GM23248 (cell line): ENCODE measurements around the gene TAB3. TPM values are rescaled to one million over a fixed set of nuclear protein-coding genes. Genes with fewer than 3 reads are reported as not detected.
A peak's percentile ranks its signal among the peaks of the same experiment; 100 is the strongest.

Experiments
- DNase-seq: peaks from one replicate; pipeline ENCODE4 v3.0.0-alpha.2; 2015
- H2AFZ ChIP-seq: fragments of 200-600 bp; sonication (generic); 2 replicates; pipeline ENCODE4 v1.6.1; 2016; ENCODE audit warnings: antibody characterized with exemption
- H3F3A ChIP-seq: fragments of 200-600 bp; sonication (generic); 2 replicates; pipeline ENCODE4 v1.6.1; 2016; ENCODE audit warnings: mild to moderate bottlenecking, antibody characterized with exemption, mixed run types; ENCODE audit not compliant: insufficient read depth
- H3K27ac ChIP-seq: fragments of 200-600 bp; sonication (generic); 2 replicates; pipeline ENCODE4 v1.5.1; 2016; ENCODE audit warnings: mild to moderate bottlenecking
- H3K27me3 ChIP-seq: fragments of 200-600 bp; sonication (generic); replicated peaks from 2 replicates; pipeline ENCODE4 v1.6.1; 2016; ENCODE audit warnings: mild to moderate bottlenecking; ENCODE audit not compliant: insufficient read depth
- H3K36me3 ChIP-seq: fragments of 200-600 bp; sonication (generic); 2 replicates; pipeline ENCODE4 v1.6.1; 2016; ENCODE audit warnings: low read depth, mild to moderate bottlenecking
- H3K4me1 ChIP-seq: fragments of 200-600 bp; sonication (generic); 2 replicates; pipeline ENCODE4 v1.6.1; 2016; ENCODE audit warnings: mild to moderate bottlenecking; ENCODE audit not compliant: insufficient read depth
- H3K4me2 ChIP-seq: fragments of 200-600 bp; sonication (generic); one replicate; pipeline ENCODE4 v1.6.1; 2016; ENCODE audit warnings: mild to moderate bottlenecking; ENCODE audit not compliant: unreplicated experiment
- H3K4me3 ChIP-seq: fragments of 200-600 bp; sonication (generic); 2 replicates; pipeline ENCODE4 v1.5.1; 2016; ENCODE audit warnings: mild to moderate bottlenecking
- H3K79me2 ChIP-seq: fragments of 200-600 bp; sonication (generic); 2 replicates; pipeline ENCODE4 v1.6.1; 2016; ENCODE audit warnings: mild to moderate bottlenecking; ENCODE audit not compliant: insufficient read depth
- H3K9ac ChIP-seq: fragments of 200-600 bp; sonication (generic); 2 replicates; pipeline ENCODE4 v1.6.1; 2016; ENCODE audit warnings: mild to moderate bottlenecking
- H3K9me2 ChIP-seq: fragments of 200-600 bp; sonication (generic); 2 replicates; pipeline ENCODE4 v1.6.1; 2016; ENCODE audit warnings: mixed run types, mild to moderate bottlenecking, moderate library complexity; ENCODE audit not compliant: insufficient read depth
- H3K9me3 ChIP-seq: fragments of 200-600 bp; sonication (generic); one replicate; pipeline ENCODE4 v1.6.1; 2017; ENCODE audit warnings: low read depth
- H4K20me1 ChIP-seq: fragments of 200-600 bp; sonication (generic); 2 replicates; pipeline ENCODE4 v1.6.0; 2016; ENCODE audit not compliant: insufficient read depth
- EZH2 ChIP-seq: fragments of 200-600 bp; sonication (generic); IDR thresholded peaks from 2 replicates; pipeline ENCODE4 v1.6.1; 2018; ENCODE audit warnings: antibody characterized with exemption, mild to moderate bottlenecking; ENCODE audit not compliant: insufficient read depth, poor library complexity, severe bottlenecking
- EZH2phosphoT487 ChIP-seq: fragments of 200-600 bp; sonication (generic); IDR thresholded peaks from 2 replicates; pipeline ENCODE4 v1.6.1; 2018; ENCODE audit warnings: antibody characterized with exemption, moderate library complexity, mild to moderate bottlenecking, low read depth; ENCODE audit not compliant: insufficient read depth
- WGBS, 2 experiments: methylation state at CpG; one replicate each; pipeline ENCODE4 v1.1.6; 2015 to 2017; ENCODE audit warnings: low lambda C conversion rate in 2 of 2, low coverage in 1 of 2; ENCODE audit errors: missing lambda C conversion rate in 2 of 2; 5-methylcytosine and 5-hydroxymethylcytosine counted together
- in situ Hi-C: fragments of 300-500 bp; cut with MboI; formaldehyde crosslinking; loops from 2 replicates; pipeline ENCODE4 v1.15.0; 2020
- polyA plus RNA-seq: library from polyadenylated mRNA; unstranded; fragments of >200 nt; fragmentation: Nextera tagmentation; extraction: Ambion mirVana; gene quantifications from 2 replicates; pipeline ENCODE4 v1.2.1, GENCODE V29; 2016
- total RNA-seq: library from RNA; depleted of rRNA; stranded (reverse); fragments of >200 nt; shearing (Covaris generic); gene quantifications from 2 replicates; pipeline ENCODE4 v1.2.3, GENCODE V29; 2014

TAB3 gene
- total and polyA plus RNA-seq, 2 experiments from 2014 or later, result 4.2 to 20.4 TPM

DNA sequence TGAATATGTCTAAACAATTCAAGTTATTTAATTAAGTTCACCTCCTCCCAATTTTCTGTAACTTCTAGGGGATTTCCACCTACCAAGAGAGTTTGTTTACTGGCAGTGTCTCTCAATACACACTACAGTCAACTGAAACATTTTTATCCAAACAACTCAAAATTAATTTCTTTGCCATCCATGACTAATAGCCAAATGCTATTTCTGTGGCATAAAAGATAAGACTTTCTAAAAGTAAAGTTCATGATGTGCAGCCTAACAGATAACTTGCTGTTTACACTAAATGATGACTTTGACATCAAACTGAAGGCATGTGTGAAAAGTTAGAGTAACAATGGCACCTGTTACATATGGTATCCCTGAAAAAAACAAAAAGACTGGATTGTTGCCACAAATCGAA, 7.3 kb downstream of the TAB3 start:
- 100% methylated on average over 1 of the region's 1 CpG for WGBS, 2 experiments
- Histone ChIP-seq H3K9me3 (no peaks in the 10 kb centered on the region), H3K9me2 (no peaks in the 10 kb centered on the region), H3K4me2 (no peak overlapping the region), H3F3A (no peaks in the 10 kb centered on the region), H3K9ac (no peak overlapping the region), H4K20me1 (no peaks in the 10 kb centered on the region), H3K79me2 (peaks cover 100% of the 10 kb centered on the region), H3K36me3 (no peaks in the 10 kb centered on the region), H3K27me3 (no peaks in the 10 kb centered on the region), H3K4me1 (no peaks in the 10 kb centered on the region), H2AFZ (no peak overlapping the region), H3K4me3 (no peak overlapping the region), H3K27ac (no peak overlapping the region)
- TF ChIP-seq EZH2 (no peak), EZH2phosphoT487 (no peak)
- in situ Hi-C loops, result no loop called here
- DNase-seq, result no peak

DNA sequence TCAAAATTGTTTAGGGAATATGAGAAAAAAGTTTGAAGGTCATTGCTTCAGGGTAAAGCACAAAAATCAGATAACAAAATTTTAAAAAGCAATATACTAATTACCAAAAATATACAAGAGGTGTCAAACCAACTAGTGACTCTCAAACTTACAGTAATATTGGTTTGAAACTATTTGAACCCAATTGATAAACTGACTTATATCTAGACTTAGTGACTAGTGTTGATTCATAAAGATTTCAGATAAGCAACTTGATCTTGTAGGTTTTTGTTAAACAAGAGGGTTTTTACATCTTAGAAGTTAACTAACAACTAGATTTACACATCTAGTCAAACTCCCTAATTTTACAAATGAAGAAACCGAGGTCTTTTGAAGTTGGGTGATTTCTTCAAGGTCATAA, 7.7 kb downstream of the TAB3 start:
- Histone ChIP-seq H3K79me2 (peaks cover 100% of the 10 kb centered on the region), H3K27me3 (no peaks in the 10 kb centered on the region), H3K9me3 (no peaks in the 10 kb centered on the region), H2AFZ (no peak overlapping the region), H4K20me1 (no peaks in the 10 kb centered on the region), H3K4me2 (no peak overlapping the region), H3K36me3 (no peaks in the 10 kb centered on the region), H3F3A (0 out of 2 replicates have a peak, but pooled peaks cover 3% of the 10 kb centered on the region), H3K4me1 (peaks cover 1% of the 10 kb centered on the region), H3K9ac (no peak overlapping the region), H3K27ac (no peak overlapping the region), H3K4me3 (no peak overlapping the region), H3K9me2 (no peaks in the 10 kb centered on the region)
- TF ChIP-seq EZH2phosphoT487 (no peak), EZH2 (no peak)
- DNase-seq, result no peak
- 100% methylated on average over 1 of the region's 1 CpG for WGBS, 2 experiments
- in situ Hi-C loops, result no loop called here

DNA sequence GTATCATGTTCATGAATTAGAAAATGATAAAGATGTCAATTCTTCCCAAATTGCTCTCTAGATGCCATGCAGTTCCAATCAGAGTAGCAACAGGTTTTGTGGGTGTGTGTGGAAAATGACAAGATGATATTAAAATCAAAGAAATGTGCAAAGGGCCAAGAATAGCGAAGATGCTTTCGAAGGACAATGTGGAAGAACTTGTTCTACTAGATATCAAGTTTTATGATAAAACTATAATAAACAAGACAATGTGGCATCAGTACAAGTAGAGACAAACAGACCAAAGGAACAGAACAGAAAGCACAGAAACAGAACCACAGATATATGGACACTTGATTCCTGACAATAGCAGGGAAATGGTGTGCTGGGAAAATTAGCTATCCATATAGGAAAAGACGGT, 9.0 kb downstream of the TAB3 start:
- H3K9me2 ChIP-seq, result no peaks in the 10 kb centered on the region
- H3F3A ChIP-seq, result peaks cover 15% of the 10 kb centered on the region; the same call in 1 of the 2 replicates
- no peak overlapping the region for H3K4me2 ChIP-seq
- H3K4me1 ChIP-seq, result peaks cover 11% of the 10 kb centered on the region
- no peak for DNase-seq
- H3K79me2 ChIP-seq, result peaks cover 93% of the 10 kb centered on the region
- no peaks in the 10 kb centered on the region for H4K20me1 ChIP-seq
- no peak overlapping the region for H3K27ac ChIP-seq
- no peak overlapping the region for H3K9ac ChIP-seq
- H3K27me3 ChIP-seq, result no peaks in the 10 kb centered on the region
- H3K4me3 ChIP-seq, result no peak overlapping the region
- TF ChIP-seq EZH2, result no peak
- TF ChIP-seq EZH2phosphoT487, result no peak
- WGBS, 2 experiments, result 96 to 100% methylated on average over 3 of the region's 3 CpGs
- no peak overlapping the region for H2AFZ ChIP-seq
- H3K36me3 ChIP-seq, result no peaks in the 10 kb centered on the region
- in situ Hi-C loops, result no loop called here
- H3K9me3 ChIP-seq, result no peaks in the 10 kb centered on the region

DNA sequence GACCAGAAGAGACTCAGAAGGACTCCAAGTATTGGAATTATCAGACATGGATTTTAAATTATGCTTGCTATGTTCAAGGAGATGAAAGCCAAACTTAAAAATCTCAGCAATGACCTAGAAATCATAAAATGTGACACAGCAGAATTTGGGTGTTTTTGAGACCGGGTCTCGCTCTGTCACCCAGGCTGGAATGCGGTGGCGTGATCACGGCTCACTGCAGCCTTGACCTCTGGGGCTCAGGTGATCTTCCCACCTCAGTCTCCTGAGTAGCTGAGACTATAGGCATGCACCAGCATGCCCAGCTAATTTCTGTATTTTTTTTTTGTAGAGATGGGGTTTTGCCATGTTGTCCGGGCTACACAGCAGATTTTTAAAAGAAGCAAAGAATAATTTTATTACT, 12.7 kb downstream of the TAB3 start:
- in situ Hi-C loops, result no loop called here
- Histone ChIP-seq H4K20me1 (no peaks in the 10 kb centered on the region), H3K79me2 (peaks cover 78% of the 10 kb centered on the region), H3K9me3 (no peaks in the 10 kb centered on the region), H3K4me3 (no peak overlapping the region), H3K27ac (peak overlapping the region; percentile 76), H3K9ac (no peak overlapping the region), H3K27me3 (no peaks in the 10 kb centered on the region), H3K4me1 (peaks cover 15% of the 10 kb centered on the region), H3K4me2 (no peak overlapping the region), H3F3A (peaks cover 15% of the 10 kb centered on the region; the same call in 1 of the 2 replicates), H3K9me2 (no peaks in the 10 kb centered on the region), H3K36me3 (no peaks in the 10 kb centered on the region), H2AFZ (peak overlapping the region; percentile 24; the same call in 1 of the 2 replicates)
- 96 to 100% methylated on average over 3 to 6 of the region's 6 CpGs for WGBS, 2 experiments
- TF ChIP-seq EZH2 (no peak), EZH2phosphoT487 (no peak)
- DNase-seq, result no peak

DNA sequence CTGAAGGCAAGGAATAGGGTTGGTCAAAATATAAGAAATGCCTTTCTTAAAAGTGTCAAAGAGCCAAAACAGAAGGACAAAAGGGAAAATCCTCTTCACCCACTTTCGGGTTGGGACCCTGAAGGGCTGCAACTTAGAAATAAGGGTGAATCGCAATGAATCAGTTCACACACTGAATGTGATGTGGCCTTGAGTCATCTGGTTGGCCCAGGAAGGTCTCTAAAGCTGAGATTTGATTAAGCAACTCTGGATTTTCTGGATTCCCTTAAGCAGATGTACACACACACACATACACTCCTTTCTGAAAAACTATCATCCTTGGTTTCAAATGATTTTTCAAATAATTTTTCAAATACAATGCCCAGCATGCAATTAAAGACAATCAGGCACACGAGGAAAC, 13.1 kb downstream of the TAB3 start:
- H3K9me2 ChIP-seq, result no peaks in the 10 kb centered on the region
- H3K9me3 ChIP-seq, result no peaks in the 10 kb centered on the region
- in situ Hi-C loops, result no loop called here
- H2AFZ ChIP-seq, result peak overlapping the region; percentile 24; the same call in 1 of the 2 replicates
- peak; percentile 81 for DNase-seq
- TF ChIP-seq EZH2phosphoT487, result no peak
- TF ChIP-seq EZH2, result no peak
- H3K4me1 ChIP-seq, result peaks cover 15% of the 10 kb centered on the region
- peaks cover 15% of the 10 kb centered on the region; the same call in 1 of the 2 replicates for H3F3A ChIP-seq
- H3K27me3 ChIP-seq, result no peaks in the 10 kb centered on the region
- H3K36me3 ChIP-seq, result no peaks in the 10 kb centered on the region
- peak overlapping the region; percentile 55 for H3K4me3 ChIP-seq
- peak overlapping the region; percentile 68 for H3K4me2 ChIP-seq
- H3K27ac ChIP-seq, result peak overlapping the region; percentile 76
- H3K9ac ChIP-seq, result no peak overlapping the region
- 27 to 30% methylated on average over 3 of the region's 3 CpGs for WGBS, 2 experiments
- no peaks in the 10 kb centered on the region for H4K20me1 ChIP-seq
- peaks cover 74% of the 10 kb centered on the region for H3K79me2 ChIP-seq
